ENCODE results near the gene MAT2B.

MAT2B gene

DNA sequence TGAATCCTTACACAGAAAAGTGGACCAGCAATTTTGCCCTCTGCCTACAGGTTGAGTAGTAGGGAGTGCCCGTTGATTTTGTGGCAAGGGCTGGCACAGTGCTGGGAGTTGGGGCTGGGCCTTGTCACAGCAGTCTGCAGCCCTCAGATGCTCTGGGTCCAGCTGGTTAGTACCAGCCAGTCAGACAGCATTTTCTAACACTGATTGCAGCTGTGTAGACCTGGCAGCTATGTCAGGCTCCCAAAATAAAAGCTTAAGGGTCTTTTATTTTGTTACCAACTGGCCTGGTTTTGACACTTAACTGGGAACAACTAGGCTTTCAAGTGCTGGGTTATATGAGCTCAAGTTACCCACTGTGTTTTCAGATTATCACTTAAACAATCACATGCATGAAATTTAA, 57.7 kb downstream of the MAT2B start:
- TF ChIP-seq, protein P1, sequence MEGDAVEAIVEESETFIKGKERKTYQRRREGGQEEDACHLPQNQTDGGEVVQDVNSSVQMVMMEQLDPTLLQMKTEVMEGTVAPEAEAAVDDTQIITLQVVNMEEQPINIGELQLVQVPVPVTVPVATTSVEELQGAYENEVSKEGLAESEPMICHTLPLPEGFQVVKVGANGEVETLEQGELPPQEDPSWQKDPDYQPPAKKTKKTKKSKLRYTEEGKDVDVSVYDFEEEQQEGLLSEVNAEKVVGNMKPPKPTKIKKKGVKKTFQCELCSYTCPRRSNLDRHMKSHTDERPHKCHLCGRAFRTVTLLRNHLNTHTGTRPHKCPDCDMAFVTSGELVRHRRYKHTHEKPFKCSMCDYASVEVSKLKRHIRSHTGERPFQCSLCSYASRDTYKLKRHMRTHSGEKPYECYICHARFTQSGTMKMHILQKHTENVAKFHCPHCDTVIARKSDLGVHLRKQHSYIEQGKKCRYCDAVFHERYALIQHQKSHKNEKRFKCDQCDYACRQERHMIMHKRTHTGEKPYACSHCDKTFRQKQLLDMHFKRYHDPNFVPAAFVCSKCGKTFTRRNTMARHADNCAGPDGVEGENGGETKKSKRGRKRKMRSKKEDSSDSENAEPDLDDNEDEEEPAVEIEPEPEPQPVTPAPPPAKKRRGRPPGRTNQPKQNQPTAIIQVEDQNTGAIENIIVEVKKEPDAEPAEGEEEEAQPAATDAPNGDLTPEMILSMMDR (IDR thresholded peaks at IDR 0.05; ENCODE audit: low read depth, low read length): no peak
- no peak for DNase-seq (ENCODE audit: low read depth in 2 of 2)

DNA sequence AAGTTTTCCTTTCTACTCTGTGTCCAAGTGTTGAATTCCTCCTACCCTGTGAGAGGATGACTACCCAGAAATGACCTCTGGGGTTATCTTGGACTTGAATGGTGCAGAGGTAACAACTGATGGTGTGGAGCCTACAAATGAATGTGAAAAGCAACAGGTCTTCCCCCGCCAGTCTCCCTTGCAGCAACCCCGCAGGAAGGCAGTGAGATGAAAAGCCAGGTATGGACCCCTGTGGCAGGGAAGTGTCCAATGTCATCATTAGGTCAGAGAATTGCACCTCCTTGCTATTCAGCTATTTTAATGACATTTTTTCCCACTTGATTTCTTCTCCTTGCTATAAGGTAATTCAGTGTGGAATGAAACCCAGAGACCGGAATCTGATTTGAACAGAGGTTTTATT, 58.5 kb downstream of the MAT2B start:
- DNase-seq (ENCODE audit: low read depth in 2 of 2): no peak
- TF ChIP-seq, protein P1 (IDR thresholded peaks at IDR 0.05; ENCODE audit: low read depth, low read length): no peak
- H3K4me3 ChIP-seq (replicated peaks in 1 of 2; ENCODE audit: low read depth in 2 of 2, low read length in 2 of 2): no peak overlapping the region

More for the DNA sequence above, 57.7 kb downstream of the MAT2B start:
- no peak overlapping the region for H3K4me3 ChIP-seq (replicated peaks in 1 of 2; ENCODE audit: low read depth in 2 of 2, low read length in 2 of 2)

DNA sequence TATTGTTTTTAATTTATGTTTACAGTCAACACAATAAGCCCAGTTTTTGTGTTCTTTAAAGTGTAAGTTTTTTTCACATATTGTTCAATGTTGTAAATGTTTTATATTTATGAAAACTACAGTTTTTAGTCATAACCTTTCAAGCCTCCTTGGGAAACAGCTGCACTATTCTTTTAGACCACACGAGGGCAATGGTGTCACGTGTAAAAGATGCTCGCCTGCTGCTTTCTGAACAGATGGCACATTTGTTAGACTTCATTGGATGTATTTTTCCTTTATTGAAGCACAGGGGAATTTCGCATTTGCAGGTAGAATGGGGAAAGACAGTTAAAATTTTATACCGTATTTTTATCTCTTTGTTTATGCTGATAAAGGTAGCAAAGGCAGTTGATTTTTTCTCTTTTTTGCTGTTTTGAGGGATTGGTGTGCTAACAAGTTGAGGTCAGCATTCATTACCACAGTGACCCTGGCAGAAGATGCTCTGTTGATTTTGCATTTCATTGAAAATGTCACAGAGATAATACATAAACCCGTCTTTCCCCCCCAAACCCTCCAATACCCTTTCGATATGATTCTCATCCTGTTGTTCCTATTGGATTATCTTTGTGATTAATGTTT, 59.0 kb downstream of the MAT2B start:
- H3K4me3 ChIP-seq (replicated peaks in 1 of 2; ENCODE audit: low read depth in 2 of 2, low read length in 2 of 2): no peak overlapping the region
- peak; percentile 77 to 80 for DNase-seq (ENCODE audit: low read depth in 2 of 2)
- TF ChIP-seq, protein P1 (IDR thresholded peaks at IDR 0.05; ENCODE audit: low read depth, low read length): peak; percentile 79

DNA sequence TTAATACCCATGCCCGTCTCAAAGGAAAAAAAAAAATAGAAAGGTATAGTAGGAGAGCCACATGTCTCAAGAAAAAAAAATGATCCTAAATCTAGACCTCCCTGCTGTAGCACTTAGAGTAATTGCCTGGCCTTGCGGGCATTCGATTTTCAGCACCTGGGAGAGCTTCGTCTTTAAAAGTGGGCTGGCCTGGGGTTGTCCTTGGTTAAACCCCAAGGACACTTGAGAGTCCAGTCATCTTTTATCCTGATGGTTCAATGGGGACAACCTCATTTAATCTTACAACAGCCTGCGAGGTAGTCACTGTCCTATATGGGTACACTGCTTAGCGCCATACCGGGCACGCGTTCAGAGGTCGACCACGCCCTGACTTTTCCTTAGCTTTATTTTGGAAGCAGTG, 60.1 kb downstream of the MAT2B start:
- peak; percentile 16 to 30 for DNase-seq (ENCODE audit: low read depth in 2 of 2)
- peak overlapping the region; percentile 38 to 48 for H3K4me3 ChIP-seq (replicated peaks in 1 of 2; ENCODE audit: low read depth in 2 of 2, low read length in 2 of 2)
- TF ChIP-seq, protein P1 (IDR thresholded peaks at IDR 0.05; ENCODE audit: low read depth, low read length): no peak

DNA sequence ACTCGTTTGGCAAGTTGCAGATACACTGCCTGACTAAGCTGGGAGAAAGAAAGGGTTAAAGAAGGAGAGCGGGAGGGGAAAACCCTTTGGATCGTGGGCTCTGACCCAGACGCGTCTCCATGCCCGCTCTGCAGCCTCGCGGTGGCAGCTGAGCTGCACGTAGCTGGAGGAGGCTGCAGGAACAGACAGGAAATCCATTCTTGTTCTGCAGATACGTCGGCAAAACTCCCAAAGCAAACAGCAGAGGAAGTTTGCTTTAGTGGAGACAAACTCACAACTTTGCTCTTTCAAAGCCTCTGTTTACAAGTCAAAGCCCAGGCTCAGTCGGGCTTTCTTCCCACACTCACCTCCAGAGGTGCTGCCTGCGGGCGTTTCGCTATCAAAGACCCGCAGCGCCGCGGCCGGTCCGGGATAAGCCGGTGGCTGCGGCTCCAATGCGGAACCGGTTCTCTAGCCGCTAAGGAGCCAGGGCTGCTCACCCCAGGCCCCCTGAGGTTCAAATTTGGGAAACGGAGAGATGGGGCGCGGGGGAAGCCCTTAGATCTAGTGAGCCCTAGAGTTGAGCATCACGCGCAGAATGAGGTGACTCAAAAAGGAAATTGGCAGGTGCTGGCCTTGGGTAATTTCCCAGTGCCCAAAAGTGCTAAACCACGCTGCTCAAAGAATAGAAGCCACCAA, 60.7 kb downstream of the MAT2B start:
- H3K4me3 ChIP-seq (replicated peaks in 1 of 2; ENCODE audit: low read depth in 2 of 2, low read length in 2 of 2): peak overlapping the region; percentile 38 to 48
- TF ChIP-seq, protein P1 (IDR thresholded peaks at IDR 0.05; ENCODE audit: low read depth, low read length): no peak
- peak; percentile 32 to 42 for DNase-seq (ENCODE audit: low read depth in 2 of 2)

DNA sequence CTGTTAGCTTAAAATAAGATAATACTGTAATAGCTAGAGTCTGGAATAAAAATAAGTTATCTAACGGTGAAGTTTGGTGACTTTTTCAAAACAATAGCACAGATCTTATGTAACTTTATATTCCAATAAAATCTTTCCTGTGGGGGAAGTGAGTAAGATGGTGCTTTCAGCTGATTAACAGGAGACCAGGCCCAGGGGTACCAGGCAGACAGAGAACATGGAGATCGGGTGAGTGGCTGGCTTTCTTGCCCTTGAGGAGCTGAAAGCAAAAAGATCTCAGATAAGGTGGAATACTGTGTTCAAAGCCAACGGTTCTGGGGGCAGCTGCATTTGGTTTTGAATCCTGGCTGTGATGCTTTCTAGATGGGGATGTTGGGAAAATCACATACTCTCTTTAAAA, 61.3 kb downstream of the MAT2B start:
- DNase-seq (ENCODE audit: low read depth in 2 of 2): no peak
- TF ChIP-seq, protein P1 (IDR thresholded peaks at IDR 0.05; ENCODE audit: low read depth, low read length): no peak
- H3K4me3 ChIP-seq (replicated peaks in 1 of 2; ENCODE audit: low read depth in 2 of 2, low read length in 2 of 2): no peak overlapping the region

Data from cardiac fibroblast (primary cell).